ENCODE data around the gene MECR.
"Not testable (repeated sequence)": the region's sequence is repeated elsewhere in the genome, so short reads cannot be mapped to it uniquely, and the experiment has no call there.

The MECR gene

GRCh38 chr1:29235955-29236711 is 5.4 kb upstream of the MECR start, which contains the start of gene PTPRU:
PTPRU (plus strand) TSS chr1:29236522; CDS start chr1:29236645, 123 bp downstream.
- DNase-seq = no peak

GRCh38 chr1:29234881-29235280 is 4.1 kb upstream of the MECR start:
- not testable (repeated sequence) for DNase-seq

GRCh38 chr1:29234471-29234870 is 3.7 kb upstream of the MECR start:
- no peak for DNase-seq

GRCh38 chr1:29233693-29234092 is 3.0 kb upstream of the MECR start:
- no peak for DNase-seq

- no peak for DNase-seq
Measured at GRCh38 chr1:29232387-29232786, 1.7 kb upstream of the MECR start.

GRCh38 chr1:29230204-29230552 is 556 bp downstream of the MECR start:
- DNase-seq = no peak

- DNase-seq = no peak
Measured at GRCh38 chr1:29227511-29227910, 3.2 kb downstream of the MECR start.

GRCh38 chr1:29225361-29225760 is 5.4 kb downstream of the MECR start:
- DNase-seq = no peak

- DNase-seq = no peak
Measured at GRCh38 chr1:29224356-29224837, 6.3 kb downstream of the MECR start.

- DNase-seq = no peak
Measured at GRCh38 chr1:29223521-29223920, 7.2 kb downstream of the MECR start.

GRCh38 chr1:29222686-29223085 is 8.0 kb downstream of the MECR start:
- no peak for DNase-seq

GRCh38 chr1:29222260-29222659 is 8.5 kb downstream of the MECR start:
- DNase-seq = not testable (repeated sequence)

GRCh38 chr1:29221296-29221695 is 9.4 kb downstream of the MECR start:
- no peak for DNase-seq

- no peak for DNase-seq
Measured at GRCh38 chr1:29218223-29218622, 12.5 kb downstream of the MECR start.

- DNase-seq = no peak
Measured at GRCh38 chr1:29217633-29218032, 13.1 kb downstream of the MECR start.

GRCh38 chr1:29213055-29213454 is 17.7 kb downstream of the MECR start:
- no peak for DNase-seq

GRCh38 chr1:29211086-29212030 is 19.4 kb downstream of the MECR start:
- DNase-seq = no peak

GRCh38 chr1:29210278-29211085 is 20.3 kb downstream of the MECR start:
- DNase-seq = no peak

GRCh38 chr1:29209173-29209572 is 21.6 kb downstream of the MECR start:
- DNase-seq = no peak

GRCh38 chr1:29208442-29208841 is 22.3 kb downstream of the MECR start:
- DNase-seq = no peak

GRCh38 chr1:29202584-29203340 is 28.0 kb downstream of the MECR start:
- DNase-seq = peak; percentile 49

GRCh38 chr1:29202053-29202452 is 28.7 kb downstream of the MECR start:
- DNase-seq = no peak
